PFSK-1 (cell line): ENCODE results near the gene ATP13A3.

Source experiments
- REST ChIP-seq, 2 experiments: IDR thresholded peaks; 2 replicates each; pipeline versions ENCODE4 v1.6.1 to v1.8.0; 2011 to 2012; ENCODE audit warnings: low read depth in 2 of 2, low read length in 2 of 2, control low read depth in 1 of 2, inconsistent platforms in 1 of 2, mild to moderate bottlenecking in 1 of 2, moderate library complexity in 1 of 2; ENCODE audit not compliant: insufficient read depth in 1 of 2
- SIN3A ChIP-seq: IDR thresholded peaks from 2 replicates; pipeline ENCODE4 v1.6.1; 2012; ENCODE audit warnings: mild to moderate bottlenecking, low read length, moderate library complexity, borderline replicate concordance; ENCODE audit not compliant: insufficient read depth

GRCh38 chr3:194476784-194477183 lies 10.0 kb downstream of the ATP13A3 start:
- TF ChIP-seq REST (IDR thresholded peaks at IDR 0.05; ENCODE audit: insufficient read depth in 1 of 2, low read depth in 2 of 2, low read length in 2 of 2) = no peak
- no peak for TF ChIP-seq SIN3A
